ENCODE measurements around the gene SPEG.

SPEG gene

DNA sequence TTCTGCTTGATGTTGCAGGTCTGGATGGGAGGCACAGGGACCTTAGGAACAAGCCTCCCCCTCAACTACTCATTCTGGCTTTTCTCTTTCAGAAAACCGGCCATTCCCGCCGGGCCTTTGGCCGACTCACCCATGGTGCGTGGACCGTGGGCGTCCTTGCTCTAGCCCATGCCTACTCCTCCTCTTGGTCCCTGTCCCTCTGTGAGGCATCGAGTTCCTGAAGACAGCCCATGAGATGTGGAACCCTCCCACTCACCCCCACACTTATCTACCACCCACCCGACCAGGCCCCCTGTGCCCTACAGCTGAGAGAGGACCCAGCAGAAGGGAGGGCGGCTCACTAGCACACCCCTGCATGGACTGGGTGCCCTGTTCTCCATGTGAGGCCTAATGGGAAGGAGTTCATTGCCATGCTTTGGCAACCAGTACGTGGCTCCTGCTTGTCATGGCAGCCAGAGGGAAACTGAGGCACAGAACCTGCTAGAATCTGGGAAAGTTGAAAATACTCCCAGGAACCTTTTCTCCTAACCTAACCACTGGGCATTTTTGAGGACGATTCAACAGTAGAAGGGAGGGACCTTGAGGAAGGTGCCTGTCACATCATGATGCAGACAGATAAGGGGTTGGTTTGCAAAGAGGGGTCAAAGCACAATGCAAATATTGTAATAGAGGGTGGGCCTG is 8.5 kb downstream of the SPEG start:
- TF ChIP-seq, protein P1, sequence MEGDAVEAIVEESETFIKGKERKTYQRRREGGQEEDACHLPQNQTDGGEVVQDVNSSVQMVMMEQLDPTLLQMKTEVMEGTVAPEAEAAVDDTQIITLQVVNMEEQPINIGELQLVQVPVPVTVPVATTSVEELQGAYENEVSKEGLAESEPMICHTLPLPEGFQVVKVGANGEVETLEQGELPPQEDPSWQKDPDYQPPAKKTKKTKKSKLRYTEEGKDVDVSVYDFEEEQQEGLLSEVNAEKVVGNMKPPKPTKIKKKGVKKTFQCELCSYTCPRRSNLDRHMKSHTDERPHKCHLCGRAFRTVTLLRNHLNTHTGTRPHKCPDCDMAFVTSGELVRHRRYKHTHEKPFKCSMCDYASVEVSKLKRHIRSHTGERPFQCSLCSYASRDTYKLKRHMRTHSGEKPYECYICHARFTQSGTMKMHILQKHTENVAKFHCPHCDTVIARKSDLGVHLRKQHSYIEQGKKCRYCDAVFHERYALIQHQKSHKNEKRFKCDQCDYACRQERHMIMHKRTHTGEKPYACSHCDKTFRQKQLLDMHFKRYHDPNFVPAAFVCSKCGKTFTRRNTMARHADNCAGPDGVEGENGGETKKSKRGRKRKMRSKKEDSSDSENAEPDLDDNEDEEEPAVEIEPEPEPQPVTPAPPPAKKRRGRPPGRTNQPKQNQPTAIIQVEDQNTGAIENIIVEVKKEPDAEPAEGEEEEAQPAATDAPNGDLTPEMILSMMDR (conservative IDR thresholded peaks at IDR 0.05): no peak
- no peak overlapping the region for H3K27ac ChIP-seq

- TF ChIP-seq, protein P1 (conservative IDR thresholded peaks at IDR 0.05): no peak
- no peak overlapping the region for H3K27ac ChIP-seq
Observed at GRCh38 chr2:219443697-219444023, 9.0 kb downstream of the SPEG start.

DNA sequence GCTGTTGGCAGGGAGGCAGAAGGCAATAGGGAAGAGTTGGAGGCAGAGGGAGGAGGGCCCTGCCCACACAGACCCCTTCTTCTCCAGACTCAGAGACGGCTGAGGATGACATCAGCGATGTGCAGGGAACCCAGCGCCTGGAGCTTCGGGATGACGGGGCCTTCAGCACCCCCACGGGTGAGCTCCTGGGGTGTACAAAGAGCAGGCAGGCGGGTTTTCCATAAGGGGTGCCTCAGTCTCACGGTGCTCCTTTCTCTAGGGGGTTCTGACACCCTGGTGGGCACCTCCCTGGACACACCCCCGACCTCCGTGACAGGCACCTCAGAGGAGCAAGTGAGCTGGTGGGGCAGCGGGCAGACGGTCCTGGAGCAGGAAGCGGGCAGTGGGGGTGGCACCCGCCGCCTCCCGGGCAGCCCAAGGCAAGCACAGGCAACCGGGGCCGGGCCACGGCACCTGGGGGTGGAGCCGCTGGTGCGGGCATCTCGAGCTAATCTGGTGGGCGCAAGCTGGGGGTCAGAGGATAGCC is 10.0 kb downstream of the SPEG start:
- no peak overlapping the region for H3K27ac ChIP-seq
- TF ChIP-seq, protein P1 (conservative IDR thresholded peaks at IDR 0.05): no peak

GRCh38 chr2:219445220-219445640 is 10.6 kb downstream of the SPEG start:
- TF ChIP-seq, protein P1 (conservative IDR thresholded peaks at IDR 0.05): no peak
- no peak overlapping the region for H3K27ac ChIP-seq

DNA sequence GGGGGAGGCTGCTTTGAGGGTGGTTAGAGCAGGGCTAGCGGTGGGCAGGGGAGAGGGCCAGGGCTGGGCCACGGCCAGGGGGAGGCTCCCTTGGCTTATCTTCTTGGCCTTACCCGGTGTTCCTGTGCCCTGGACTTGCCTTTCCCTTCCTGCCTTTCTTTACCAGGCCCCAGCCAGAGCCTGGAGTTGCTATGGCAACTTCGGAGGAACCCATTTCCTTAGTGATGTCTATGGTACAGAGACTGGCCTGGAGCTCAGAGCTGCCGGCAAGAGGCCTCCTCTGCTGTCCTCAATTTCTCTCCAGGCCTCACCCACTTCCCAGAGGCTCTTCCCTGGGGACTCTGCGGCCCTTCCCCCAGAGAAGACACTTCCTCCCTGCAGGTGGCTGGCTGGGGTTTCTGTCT is 11.5 kb downstream of the SPEG start:
- TF ChIP-seq, protein P1 (conservative IDR thresholded peaks at IDR 0.05): no peak

DNA sequence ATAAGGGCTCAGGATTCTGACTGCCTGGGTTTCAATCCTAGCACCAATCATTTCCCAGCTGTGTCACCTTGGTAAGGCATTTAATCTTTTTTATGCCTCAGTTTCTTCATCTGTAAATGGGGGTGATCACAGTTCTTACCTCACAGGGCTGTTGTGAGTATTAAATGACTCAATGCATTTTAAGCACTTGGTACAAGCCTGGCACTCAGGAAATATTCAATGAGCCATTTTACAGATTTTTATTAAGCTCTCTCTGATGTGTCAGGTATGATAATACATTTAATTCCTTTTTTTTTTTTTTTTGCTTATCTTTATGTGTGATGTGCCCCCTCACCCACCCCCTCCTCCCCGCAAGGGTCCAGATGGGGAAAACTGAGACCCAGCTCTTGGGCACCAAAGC is 12.0 kb downstream of the SPEG start:
- no peak overlapping the region for H3K27ac ChIP-seq
- TF ChIP-seq, protein P1 (conservative IDR thresholded peaks at IDR 0.05): no peak

More for the DNA sequence above, 11.5 kb downstream of the SPEG start:
- no peak overlapping the region for H3K27ac ChIP-seq

GRCh38 chr2:219447242-219448098 is 12.8 kb downstream of the SPEG start:
- TF ChIP-seq, protein P1 (conservative IDR thresholded peaks at IDR 0.05): no peak
- H3K27ac ChIP-seq: no peak overlapping the region

All from VCaP (cell line).